GM18517 (cell line): ENCODE results near the gene DDO.
"Not testable (repeated sequence)": the region's sequence is repeated elsewhere in the genome, so short reads cannot be mapped to it uniquely, and the experiment has no call there.

Source experiments
- ATAC-seq: cut with Tn5 transposase; IDR thresholded peaks from one replicate; pipeline ENCODE4 v1.9.1; 2021; ENCODE audit warnings: mild to moderate bottlenecking, moderate library complexity; ENCODE audit not compliant: unreplicated experiment

Gene DDO, protein sequence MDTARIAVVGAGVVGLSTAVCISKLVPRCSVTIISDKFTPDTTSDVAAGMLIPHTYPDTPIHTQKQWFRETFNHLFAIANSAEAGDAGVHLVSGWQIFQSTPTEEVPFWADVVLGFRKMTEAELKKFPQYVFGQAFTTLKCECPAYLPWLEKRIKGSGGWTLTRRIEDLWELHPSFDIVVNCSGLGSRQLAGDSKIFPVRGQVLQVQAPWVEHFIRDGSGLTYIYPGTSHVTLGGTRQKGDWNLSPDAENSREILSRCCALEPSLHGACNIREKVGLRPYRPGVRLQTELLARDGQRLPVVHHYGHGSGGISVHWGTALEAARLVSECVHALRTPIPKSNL

DNA sequence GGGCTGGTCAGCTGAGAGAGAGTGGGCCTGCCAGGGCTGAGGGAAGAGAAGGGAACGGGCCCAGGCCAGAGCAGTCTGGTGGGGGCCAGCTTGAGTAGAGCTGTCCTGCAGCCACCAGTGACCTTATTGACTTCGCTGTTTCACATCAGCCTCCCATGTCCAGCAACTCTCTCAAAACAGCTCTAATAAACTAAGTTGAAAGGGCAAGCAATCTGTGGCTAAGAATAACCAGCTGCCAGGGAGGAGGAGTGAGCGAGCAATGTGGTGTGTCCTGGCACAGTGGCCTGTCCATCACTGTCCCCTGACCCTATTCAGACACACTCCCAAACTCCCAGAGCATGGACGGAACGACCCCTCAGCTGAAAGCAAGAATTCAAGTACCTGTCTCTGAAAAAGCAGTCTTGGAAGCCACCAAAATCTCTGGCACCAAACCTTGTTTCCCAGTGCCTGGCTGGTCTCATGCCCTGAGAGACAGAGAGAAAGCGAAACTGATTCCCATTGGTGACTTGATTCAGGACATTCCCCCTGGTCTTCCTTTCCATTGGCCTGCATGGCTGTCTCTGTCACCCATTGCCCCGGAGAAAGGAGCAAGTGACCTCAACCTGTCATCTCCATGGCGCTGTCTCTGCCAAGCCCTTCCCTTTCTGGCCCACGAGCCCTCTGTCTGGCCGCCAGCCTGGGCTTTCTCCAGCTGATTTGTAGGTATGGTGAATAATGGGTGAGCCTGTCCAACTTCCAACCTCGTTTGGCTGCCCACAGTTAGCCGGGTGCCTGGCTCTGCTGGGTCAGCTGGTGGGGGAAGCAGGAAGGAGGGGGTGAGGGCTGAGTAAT is at the start of gene DDO:
TSS of gene DDO (minus strand) at position 490 of the 831 bp plus-strand sequence. CDS start 2,113 bp downstream, outside the sequence.
- ATAC-seq = no peak

DNA sequence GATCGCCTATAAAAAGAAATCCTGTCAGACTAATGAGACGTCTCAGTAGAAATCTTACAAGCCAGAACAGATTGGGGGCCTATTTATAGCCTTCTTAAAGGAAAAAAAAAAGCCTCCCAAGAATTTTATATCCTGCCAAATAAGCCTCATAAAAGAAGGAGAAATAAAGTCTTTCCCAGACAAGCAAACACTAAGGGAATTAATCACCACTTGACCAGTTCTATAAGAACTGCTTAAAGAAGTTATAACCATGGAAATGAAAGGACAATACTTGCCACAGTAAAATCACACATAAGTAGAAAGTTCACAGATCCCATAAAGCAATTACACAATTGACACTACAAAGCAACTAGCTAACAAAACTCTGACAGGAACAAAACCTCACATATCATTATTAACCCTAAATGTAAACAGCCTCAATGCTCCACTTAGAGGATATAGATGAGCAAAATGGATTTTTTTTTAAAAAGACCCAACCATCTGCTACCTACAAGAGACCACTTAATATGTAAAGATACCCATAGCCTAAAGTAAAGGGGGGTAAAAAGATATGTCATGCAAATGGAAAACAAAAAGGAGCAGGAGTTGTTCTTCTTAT is 47.6 kb upstream of the DDO start:
- ATAC-seq = no peak

DNA sequence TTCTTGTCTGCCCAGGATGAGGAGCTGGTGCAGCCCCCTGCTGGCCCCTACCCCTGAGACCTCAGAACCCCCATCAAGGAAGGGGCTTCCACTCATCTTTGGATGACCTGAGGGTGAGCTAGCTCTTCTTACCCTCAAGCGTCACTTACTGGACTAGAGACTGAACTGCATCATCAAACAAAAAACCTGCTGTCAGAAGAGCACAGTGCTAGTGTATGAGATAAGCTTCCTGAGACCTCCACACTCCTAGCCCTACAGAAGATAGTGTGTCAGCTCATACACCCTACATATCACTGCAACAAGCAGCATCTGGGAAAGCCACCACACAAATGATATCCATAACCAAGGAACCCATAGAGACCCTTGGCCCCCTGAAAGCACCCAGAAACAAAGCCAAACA is 46.0 kb upstream of the DDO start:
- ATAC-seq = no peak

DNA sequence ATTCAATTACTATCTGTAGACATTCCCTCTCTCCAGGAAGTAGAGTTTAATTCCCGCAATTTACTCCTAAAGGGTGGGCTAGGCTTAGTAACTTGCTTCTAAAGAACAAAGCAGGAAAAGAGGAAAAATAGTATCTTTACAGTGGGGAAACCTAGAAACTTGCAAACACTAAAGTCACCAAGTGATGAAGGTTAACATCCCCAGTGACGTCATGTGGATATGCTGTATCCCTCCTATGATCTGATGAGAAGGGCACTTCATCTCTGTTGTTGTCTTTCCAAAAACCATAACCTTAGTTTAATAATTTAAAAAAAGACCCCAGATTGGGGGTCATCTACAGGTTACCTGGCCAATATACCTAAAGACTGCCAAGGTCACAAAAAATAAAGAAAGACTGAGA is 43.8 kb upstream of the DDO start:
- ATAC-seq = no peak

DNA sequence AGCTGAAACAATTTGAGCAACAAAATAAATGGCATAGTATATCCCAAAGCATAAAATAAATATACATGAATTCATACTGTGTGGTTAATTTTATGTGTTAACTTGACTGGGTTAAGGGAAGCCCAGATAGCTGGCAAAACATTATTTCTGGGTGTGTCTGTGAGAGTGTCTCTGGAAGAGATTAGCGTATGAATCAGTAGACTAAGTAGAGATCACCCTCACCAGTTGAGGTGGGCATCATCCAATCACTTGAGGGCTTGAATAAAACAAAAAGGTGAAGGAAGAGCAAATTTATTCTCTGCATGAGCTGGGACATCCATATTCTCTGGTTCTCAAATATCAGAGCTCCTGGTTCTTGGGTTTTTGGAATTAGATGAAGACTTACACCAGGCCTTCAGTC is 43.1 kb upstream of the DDO start:
- no peak for ATAC-seq

DNA sequence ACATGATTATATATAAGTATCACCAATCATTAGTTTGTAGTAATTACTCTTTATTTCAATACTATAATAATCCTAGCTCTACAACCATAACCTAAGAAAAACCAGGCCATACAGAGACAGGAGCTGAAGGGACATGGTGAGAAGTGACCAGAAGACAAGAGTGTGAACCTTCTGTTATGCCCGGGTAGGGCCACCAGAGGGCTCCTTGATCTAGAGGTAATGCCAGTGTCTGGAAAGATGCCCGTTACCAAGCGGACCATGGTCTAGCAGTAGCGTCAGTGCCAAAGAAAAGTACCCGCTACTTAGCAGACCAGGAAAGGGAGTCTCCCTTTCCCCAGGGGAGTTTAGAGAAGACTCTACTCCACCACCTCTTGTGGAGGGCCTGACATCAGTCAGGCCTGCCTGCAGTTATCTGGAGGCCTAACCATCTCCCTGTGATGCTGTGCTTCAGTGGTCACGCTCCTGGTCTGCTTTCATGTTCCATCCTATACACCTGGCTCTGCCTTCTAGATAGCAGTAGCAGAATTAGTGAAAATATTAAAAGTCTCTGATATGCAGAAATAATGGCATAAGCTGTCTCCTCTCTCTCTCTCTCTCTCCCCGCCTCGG is 42.3 kb upstream of the DDO start:
- not testable (repeated sequence) for ATAC-seq

DNA sequence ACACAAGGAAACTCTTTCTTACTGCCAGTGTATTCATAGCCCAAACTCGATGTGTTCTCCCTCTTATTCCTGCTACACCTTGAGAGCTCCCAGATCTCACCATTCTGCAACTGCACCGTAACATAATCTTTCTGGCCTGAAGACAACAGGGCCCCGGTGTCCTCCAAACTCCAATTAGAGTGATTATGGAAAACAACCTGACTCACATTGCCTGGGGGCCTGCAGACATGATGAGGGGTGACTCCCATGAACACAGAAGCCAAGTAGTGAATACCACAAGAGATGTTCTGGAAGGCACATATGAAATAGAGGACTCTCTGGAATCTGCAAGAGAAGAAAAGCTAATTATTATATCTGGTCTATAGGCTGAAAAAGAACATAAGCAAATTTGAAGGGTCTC is 41.3 kb upstream of the DDO start:
- no peak for ATAC-seq

DNA sequence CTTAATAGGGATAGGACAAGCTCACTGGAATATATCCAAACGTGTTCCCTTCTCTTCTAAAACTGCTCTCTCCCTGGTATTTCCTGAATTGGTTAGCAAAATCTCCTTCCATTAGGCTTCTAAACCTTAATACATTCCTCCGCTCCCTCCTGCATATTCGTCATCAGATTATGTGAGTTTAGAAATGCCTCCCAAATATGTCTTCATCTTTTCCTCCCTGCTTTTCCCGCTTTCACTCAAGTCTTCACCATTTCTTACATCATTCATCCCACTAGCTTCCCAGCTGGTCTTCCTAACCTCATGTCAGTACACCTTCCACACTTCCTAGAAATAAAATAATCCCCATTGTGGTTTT is 34.1 kb upstream of the DDO start:
- ATAC-seq = no peak

DNA sequence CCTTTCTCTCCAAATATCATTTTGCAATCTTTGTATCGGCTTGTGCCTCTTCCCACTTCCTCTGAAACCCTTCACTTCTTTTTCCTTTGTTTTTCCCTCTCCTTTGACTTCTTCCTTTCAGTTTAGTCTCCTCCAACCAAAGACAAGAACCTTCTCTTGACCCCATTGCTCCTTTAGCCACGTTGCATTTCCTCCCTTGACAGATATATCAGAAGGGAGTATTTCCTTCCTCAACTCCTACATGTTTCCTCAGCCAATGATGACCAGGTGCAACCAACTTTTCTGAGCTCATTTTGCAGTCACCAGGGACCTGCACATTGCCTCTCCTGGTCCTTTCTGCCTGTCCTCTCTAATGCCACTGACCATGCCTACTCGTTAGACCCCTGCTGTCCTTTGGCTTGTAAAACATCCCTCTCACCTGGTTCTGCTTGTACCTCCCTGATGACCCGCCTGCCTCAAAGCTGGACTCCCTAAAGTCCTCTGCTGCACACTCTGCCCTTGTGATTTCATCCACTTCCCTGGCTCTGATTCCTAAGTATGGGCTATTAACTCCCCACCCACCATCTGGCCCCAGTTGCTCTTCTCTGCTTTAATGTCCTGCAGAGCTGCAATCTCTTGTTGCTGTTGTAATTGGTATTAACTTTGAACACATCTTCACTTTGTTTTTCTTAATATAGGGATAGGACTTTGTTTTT is 33.6 kb upstream of the DDO start:
- no peak for ATAC-seq

DNA sequence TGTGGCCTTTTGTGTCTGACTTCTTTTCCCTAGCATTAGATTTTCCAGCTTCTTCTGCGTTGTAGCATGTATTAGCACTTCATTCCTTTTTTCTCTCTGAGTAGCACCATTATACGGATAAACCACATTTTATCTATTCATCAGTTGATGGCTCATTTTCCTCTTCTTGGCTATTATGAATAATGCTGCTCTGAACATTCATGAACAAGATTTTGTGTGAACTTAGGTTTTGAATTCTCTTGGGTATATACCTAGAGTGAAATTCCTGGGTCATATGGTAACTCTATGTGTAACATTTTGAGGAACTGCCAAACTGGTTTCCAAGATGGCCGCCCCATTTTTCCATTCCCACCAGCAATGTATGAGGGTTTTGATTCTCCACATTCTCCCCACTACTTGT is 32.4 kb upstream of the DDO start:
- no peak for ATAC-seq

DNA sequence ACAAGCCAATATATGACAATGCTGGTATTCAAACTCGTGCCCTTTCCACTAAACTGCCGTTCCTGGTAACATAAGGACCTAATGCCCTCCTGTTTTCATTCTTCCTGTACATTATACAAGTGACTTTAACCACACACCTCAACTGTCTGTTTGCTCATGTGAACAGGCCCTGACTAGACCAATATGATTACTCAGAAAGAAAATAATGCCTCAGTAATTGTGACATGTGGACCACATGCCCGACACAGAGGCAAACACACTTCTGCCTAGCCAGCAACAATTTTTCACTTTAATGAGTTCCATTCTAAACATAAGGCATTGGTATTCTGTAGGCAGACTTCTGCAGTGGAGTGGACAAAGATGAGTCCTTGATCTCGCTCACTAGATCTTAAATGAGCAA is 31.0 kb upstream of the DDO start:
- no peak for ATAC-seq

DNA sequence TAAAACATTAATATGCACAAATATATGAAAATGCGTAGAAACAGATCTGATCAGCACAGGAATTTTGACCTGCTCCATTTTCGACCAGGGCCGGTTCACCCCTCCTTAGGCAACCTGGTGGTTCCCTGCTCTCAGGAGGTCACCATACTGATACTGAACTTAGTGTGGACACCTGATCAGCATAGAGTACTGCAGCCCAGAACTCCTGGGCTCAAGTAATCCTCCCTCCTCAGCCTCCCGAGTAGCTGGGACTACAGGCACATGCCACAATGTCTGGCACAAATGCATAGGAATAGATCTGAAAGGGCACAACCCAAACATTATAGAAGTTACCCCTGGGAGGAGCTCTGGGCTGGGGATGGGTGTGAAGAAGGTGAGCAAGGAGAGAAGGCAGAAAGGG is 24.7 kb upstream of the DDO start:
- ATAC-seq = no peak

DNA sequence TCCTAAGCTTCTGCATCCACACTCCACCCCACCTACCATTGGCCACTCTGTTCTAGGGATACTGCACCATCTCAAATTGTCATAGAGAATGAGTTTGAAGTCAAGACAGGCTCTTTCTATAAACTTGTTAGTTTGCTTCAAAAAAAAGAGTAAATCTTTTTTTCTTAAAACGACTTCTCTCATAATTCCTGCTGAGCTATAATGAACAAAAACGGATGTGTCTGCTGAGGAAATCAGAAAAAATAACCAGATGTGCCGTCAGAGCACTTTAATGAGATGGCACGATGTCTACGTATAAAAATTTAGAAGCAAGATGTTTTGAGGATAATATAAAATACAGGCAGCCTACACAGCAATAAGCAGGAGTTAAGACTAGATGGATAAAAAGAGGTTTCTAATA is 24.0 kb upstream of the DDO start:
- ATAC-seq = no peak

DNA sequence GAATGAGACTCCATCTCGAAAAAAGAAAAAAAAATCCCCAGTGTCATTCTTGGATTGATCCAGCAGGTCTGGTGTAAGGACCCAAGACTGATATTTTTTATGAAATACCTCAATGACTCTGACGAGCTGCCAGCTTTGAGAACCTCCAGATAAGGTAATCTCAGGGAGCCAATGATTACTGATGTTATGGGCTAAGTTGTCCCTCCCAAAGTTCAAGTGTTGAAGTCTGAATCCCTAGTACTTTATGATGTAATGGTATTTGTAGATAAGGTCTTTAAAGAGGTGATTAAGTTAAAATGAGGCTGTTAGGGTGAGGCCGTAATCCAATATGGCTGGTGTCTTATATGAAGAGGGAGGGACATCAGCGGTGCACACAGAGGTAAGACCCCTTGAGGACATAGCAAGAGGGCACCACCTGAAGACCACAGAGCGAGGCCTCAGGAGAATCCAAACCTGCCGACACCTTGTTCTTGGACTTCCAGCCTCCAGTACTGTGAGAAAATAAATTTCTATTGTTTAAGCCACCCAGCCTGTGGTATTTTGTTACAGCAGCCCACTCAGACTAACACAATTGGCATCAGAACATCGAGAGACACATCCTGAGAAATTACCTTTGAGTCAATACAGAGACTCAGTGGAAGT is 19.7 kb upstream of the DDO start:
- ATAC-seq = no peak

DNA sequence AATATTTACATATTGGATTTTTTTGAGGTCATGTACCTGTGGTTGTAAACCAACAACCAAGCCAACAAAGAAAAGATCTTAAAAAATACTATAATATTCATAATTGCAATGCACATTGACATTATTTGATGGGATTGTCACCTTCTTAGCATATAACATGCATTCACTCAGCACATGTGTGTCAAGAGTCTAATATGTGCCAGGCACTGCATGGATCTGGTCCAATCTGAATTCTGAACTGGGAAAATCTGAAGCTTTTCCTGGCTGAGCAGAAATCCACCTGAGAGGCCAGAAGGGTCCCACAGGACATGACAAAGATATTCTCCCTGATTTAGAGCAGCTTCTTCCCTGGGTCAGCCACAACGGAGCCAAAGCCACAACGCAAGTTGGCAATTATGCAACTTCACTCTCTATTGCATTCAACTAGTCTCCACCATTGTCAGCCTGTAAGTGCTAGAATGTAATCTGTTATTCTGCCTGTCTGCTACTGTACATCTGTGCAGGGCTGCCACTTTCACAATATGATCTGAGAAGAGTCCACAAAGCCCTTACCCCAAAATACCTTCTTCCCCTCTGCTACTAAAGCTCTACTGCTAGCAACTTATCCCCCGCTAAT is 17.0 kb upstream of the DDO start:
- ATAC-seq = no peak

DNA sequence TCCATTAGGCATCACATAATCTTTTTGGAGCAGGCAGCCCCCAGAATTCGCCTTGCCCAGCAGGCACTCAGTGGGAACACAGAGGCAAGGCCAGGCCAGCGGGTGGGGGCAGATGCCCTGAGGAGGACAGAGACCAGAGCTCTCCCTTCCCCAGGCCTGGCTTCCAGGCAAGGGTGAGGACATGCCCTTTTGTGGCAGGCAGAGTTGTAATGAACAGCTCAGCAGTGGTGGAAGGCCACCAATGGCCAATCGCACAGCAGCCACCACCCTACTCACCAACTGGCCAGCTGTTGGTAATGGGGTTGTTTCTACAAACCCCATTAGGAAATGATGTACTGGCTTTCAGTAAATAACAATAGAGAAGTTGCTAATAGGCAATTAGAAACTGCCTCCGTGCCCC is 15.4 kb upstream of the DDO start:
- no peak for ATAC-seq

DNA sequence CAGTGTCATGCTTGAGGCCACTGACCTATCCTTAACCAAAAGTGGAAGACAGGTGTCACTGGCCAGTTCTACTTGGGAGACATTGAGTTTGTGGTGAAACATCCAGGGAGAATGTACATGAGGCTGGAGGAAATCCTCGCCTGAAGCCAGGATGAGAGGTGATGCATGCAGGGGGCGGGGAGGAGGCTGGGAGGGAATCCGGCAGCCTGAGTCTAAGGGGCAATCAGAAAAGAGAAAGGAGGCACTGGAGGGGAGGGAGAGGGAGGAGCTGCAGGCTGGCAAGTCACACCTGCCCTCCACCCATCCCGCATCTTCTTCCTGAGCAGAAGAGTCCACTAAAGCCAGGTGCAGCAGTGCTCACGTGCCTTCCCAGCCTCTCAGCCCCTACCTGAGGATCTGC is 14.9 kb upstream of the DDO start:
- no peak for ATAC-seq

DNA sequence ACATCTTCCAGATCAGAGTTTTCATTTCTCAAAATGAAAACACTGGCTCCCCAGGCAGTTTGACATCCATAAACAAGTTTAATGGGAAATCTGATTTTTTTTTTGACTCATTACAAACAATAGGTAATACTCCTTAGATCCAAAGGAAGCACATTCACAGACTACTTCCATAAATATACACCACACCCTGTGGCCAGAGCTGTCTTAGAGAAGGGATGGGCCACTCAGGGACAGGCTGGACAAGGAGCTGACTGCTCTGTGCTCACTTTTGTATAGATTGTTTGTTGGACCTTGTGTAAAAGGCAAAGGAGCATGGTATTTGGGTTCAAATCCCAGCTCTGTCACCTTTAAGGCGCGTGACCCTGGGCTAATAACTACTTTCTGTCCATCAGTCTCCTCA is 12.8 kb upstream of the DDO start:
- no peak for ATAC-seq

DNA sequence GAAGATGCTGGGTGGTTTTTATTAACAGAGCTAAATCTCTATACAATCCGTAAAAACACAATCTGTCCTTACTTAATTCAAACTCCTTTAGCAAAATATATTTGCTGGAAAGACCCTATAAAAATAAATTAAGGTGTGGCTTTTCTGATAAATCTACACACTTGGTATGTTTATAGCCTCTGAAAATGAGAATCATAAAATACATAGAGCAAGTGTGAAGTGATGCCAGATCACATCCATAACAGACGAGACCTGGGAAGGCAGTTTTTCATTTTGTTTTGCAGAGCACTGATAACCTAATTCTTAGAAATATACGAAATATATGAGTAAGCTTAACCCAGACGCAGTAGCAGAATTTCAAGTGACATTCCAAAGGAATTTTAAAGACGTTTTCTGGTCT is 10.4 kb upstream of the DDO start:
- ATAC-seq = no peak

DNA sequence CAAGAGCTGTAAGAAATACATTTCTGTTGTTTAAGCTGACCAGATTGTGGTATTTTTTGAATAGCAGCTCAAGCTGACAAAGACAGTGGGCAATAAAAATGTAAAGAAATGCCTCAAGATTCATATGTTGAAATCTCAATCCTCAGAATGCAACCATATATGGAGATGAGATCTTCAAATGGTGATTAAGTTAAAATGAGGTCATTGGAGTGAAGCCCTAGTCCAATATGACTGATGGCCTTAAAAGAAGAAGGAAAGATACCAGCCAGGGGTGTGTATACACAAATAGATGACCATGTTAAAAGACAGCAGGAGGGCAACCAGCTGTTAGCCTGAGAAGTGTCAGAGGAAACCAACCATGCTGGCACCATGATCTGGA is 7.1 kb upstream of the DDO start:
- ATAC-seq = no peak
